Smooth muscle cell (in vitro differentiated cells): ENCODE data around the gene PGPEP1. TPM values are rescaled to one million over a fixed set of nuclear protein-coding genes. Genes with fewer than 3 reads are reported as not detected.
A peak's percentile ranks its signal among the peaks of the same experiment; 100 is the strongest.
"Not testable (repeated sequence)": the region's sequence is repeated elsewhere in the genome, so short reads cannot be mapped to it uniquely, and the experiment has no call there.

Experiments used
- DNase-seq: peaks from one replicate; lab custom pipeline; 2025; ENCODE audit not compliant: unreplicated experiment; lab: John Stamatoyannopoulos, UW
- H2AFZ ChIP-seq: fragments of 200-600 bp; sonication (generic); 2 replicates; pipeline ENCODE4 v1.6.0; 2016; ENCODE audit warnings: antibody characterized with exemption, low read depth, mild to moderate bottlenecking
- H3F3A ChIP-seq: fragments of 200-600 bp; sonication (generic); 2 replicates; pipeline ENCODE4 v1.6.0; 2017; ENCODE audit warnings: antibody characterized with exemption, low read depth
- H3K27ac ChIP-seq: fragments of 200-600 bp; sonication (generic); 2 replicates; pipeline ENCODE4 v1.5.1; 2016; ENCODE audit warnings: low read depth, mild to moderate bottlenecking
- H3K27me3 ChIP-seq: fragments of 200-600 bp; sonication (generic); 2 replicates; pipeline ENCODE4 v1.6.1; 2016; ENCODE audit warnings: low read depth, mild to moderate bottlenecking
- H3K36me3 ChIP-seq: fragments of 200-600 bp; sonication (generic); 2 replicates; pipeline ENCODE4 v1.5.1; 2016; ENCODE audit warnings: low read depth
- H3K4me1 ChIP-seq: fragments of 200-600 bp; sonication (generic); 2 replicates; pipeline ENCODE4 v1.5.1; 2016; ENCODE audit warnings: low read depth
- H3K4me2 ChIP-seq: fragments of 200-600 bp; sonication (generic); 2 replicates; pipeline ENCODE4 v1.6.0; 2016; ENCODE audit warnings: mild to moderate bottlenecking
- H3K4me3 ChIP-seq: fragments of 200-600 bp; sonication (generic); 2 replicates; pipeline ENCODE4 v1.5.1; 2016; ENCODE audit warnings: mild to moderate bottlenecking
- H3K79me2 ChIP-seq: fragments of 200-600 bp; sonication (generic); 2 replicates; pipeline ENCODE4 v1.6.0; 2016; ENCODE audit warnings: low read depth, mild to moderate bottlenecking
- H3K9ac ChIP-seq: fragments of 200-600 bp; sonication (generic); 2 replicates; pipeline ENCODE4 v1.6.0; 2016; ENCODE audit warnings: low read depth
- H3K9me3 ChIP-seq: fragments of 200-600 bp; sonication (generic); replicated peaks from 2 replicates; pipeline ENCODE4 v1.5.1; 2016; ENCODE audit warnings: low read depth
- H4K20me1 ChIP-seq: fragments of 200-600 bp; sonication (generic); 2 replicates; pipeline ENCODE4 v1.6.0; 2016; ENCODE audit warnings: low read depth
- CTCF ChIP-seq: fragments of 200-600 bp; sonication (generic); IDR thresholded peaks from 2 replicates; pipeline ENCODE4 v1.5.1; 2017; ENCODE audit warnings: borderline replicate concordance, mild to moderate bottlenecking, antibody characterized with exemption; ENCODE audit not compliant: insufficient read depth, poor library complexity, severe bottlenecking
- WGBS: methylation state at CpG from one replicate; pipeline ENCODE4 v1.1.7; 2016; ENCODE audit warnings: low lambda C conversion rate; 5-methylcytosine and 5-hydroxymethylcytosine counted together
- polyA plus RNA-seq: library from polyadenylated mRNA; unstranded; fragments of >200 nt; fragmentation: Nextera tagmentation; extraction: Ambion mirVana; gene quantifications from 2 replicates; pipeline ENCODE4 v1.2.1, GENCODE V29; 2016
- total RNA-seq: library from RNA; depleted of rRNA; stranded (reverse); fragments of >200 nt; gene quantifications from 2 replicates; pipeline ENCODE4 v1.2.3, GENCODE V29; 2014

The PGPEP1 gene
- total and polyA plus RNA-seq, 2 experiments from 2014 or later, result 4.5 to 11.7 TPM

- no peak for DNase-seq
- H3K9me3 ChIP-seq, result no peaks in the 10 kb centered on the region
- H2AFZ ChIP-seq, result no peak overlapping the region
- H3K9ac ChIP-seq, result no peak overlapping the region
- peaks cover 3% of the 10 kb centered on the region for H3K36me3 ChIP-seq
- H3K4me1 ChIP-seq, result no peaks in the 10 kb centered on the region
- H3K4me2 ChIP-seq, result no peak overlapping the region
- H3K79me2 ChIP-seq, result no peaks in the 10 kb centered on the region
- WGBS, result 94% methylated on average over 8 of the region's 8 CpGs
- no peaks in the 10 kb centered on the region for H3F3A ChIP-seq
- no peak for TF ChIP-seq CTCF
- no peaks in the 10 kb centered on the region for H4K20me1 ChIP-seq
- no peak overlapping the region for H3K27ac ChIP-seq
- H3K4me3 ChIP-seq, result no peak overlapping the region
- no peaks in the 10 kb centered on the region for H3K27me3 ChIP-seq
These were observed 13.1 kb downstream of the PGPEP1 start for GRCh38 chr19:18353378-18354005.

- H3K36me3 ChIP-seq, H3K27me3 ChIP-seq, DNase-seq, H3K27ac ChIP-seq, H3F3A ChIP-seq, H3K4me1 ChIP-seq, H2AFZ ChIP-seq, H3K79me2 ChIP-seq, H3K9ac ChIP-seq, H4K20me1 ChIP-seq, H3K9me3 ChIP-seq, H3K4me2 ChIP-seq, H3K4me3 ChIP-seq: not testable (repeated sequence)
- WGBS, result 96% methylated on average over 7 of the region's 7 CpGs
These were observed 14.3 kb downstream of the PGPEP1 start for GRCh38 chr19:18354743-18355142.

DNA sequence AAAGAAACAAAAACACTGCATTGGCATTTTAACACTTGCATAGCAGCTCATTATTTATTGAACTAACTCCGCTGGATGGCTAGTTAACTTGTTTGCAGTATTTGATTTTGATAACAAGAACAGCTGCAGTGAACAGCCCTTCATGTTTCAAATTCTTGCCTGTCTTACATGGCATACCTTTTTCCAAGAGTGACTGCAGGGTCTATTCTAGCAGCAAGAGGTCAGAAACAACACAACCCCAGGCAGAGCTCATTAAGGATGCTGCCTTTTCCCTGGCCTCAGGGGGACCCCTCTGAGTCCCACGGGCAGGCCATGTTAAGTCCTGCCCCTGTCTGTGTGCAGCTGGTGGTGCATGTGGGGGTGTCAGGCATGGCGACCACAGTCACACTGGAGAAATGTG, 16.6 kb downstream of the PGPEP1 start:
- no peak overlapping the region for H3K4me3 ChIP-seq
- no peak overlapping the region for H2AFZ ChIP-seq
- no peak overlapping the region for H3K27ac ChIP-seq
- H3K9ac ChIP-seq, result no peak overlapping the region
- no peaks in the 10 kb centered on the region for H3K27me3 ChIP-seq
- H3F3A ChIP-seq, result peaks cover 9% of the 10 kb centered on the region
- H3K4me2 ChIP-seq, result no peak overlapping the region
- TF ChIP-seq CTCF, result no peak
- no peak for DNase-seq
- H3K4me1 ChIP-seq, result no peaks in the 10 kb centered on the region
- no peaks in the 10 kb centered on the region for H3K9me3 ChIP-seq
- peaks cover 3% of the 10 kb centered on the region for H3K36me3 ChIP-seq
- no peaks in the 10 kb centered on the region for H4K20me1 ChIP-seq
- no peaks in the 10 kb centered on the region for H3K79me2 ChIP-seq
- 100% methylated on average over 3 of the region's 3 CpGs for WGBS

DNA sequence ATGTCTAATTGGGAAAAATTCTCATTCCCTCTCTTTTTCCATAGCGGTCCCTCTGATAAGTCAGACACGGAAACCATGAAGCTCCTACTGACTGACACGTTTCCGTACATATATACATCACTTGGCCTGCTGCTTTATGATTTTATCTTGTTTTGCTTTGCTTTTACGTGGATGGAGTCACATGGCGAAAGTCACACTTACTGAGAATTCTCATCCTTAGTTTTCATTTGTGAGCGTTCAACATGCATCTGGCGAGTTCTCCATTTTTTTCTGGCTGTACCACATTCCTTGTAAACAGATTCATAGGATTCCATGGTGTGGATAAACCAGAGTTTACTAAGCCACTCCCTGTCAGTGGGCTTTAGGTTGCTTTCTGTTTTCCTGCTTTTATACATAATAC, 21.2 kb downstream of the PGPEP1 start:
- H3K9ac ChIP-seq, result no peak overlapping the region
- H3K79me2 ChIP-seq, result no peaks in the 10 kb centered on the region
- H2AFZ ChIP-seq, result no peak overlapping the region
- H3F3A ChIP-seq, result peaks cover 9% of the 10 kb centered on the region
- H3K4me2 ChIP-seq, result peak overlapping the region; percentile 13
- H3K4me1 ChIP-seq, result peaks cover 12% of the 10 kb centered on the region
- TF ChIP-seq CTCF, result no peak
- H3K36me3 ChIP-seq, result peaks cover 3% of the 10 kb centered on the region
- 66% methylated on average over 8 of the region's 8 CpGs for WGBS
- DNase-seq, result no peak
- H3K9me3 ChIP-seq, result no peaks in the 10 kb centered on the region
- H4K20me1 ChIP-seq, result no peaks in the 10 kb centered on the region
- H3K4me3 ChIP-seq, result no peak overlapping the region
- H3K27ac ChIP-seq, result peak overlapping the region; percentile 69
- H3K27me3 ChIP-seq, result no peaks in the 10 kb centered on the region
